Body of pancreas (tissue), 4 donors: ENCODE data around the gene CDC5L. TPM values are rescaled to one million over a fixed set of nuclear protein-coding genes. Genes with fewer than 3 reads are reported as not detected.

Experiments
- ATAC-seq: fragments of 150-250 bp; one replicate; pipeline ENCODE4 v1.9.1; 2016
- DNase-seq, 4 donors: peaks; one replicate each; pipeline ENCODE4 v3.0.0-alpha.2; 2019
- H3K27ac ChIP-seq, 4 donors: fragments of 200-600 bp; sonication (generic); 1 replicate in 3 of 4; 2 replicates in 1 of 4; pipeline versions ENCODE4 v1.5.1 to v1.6.1; 2016 to 2019; ENCODE audit warnings: mild to moderate bottlenecking in 1 of 4, mixed read lengths in 1 of 4, moderate library complexity in 1 of 4
- H3K27me3 ChIP-seq, 2 donors: fragments of 200-600 bp; sonication (generic); one replicate each; pipeline ENCODE4 v1.6.0; 2016; ENCODE audit warnings: mild to moderate bottlenecking in 1 of 2
- H3K36me3 ChIP-seq, 2 donors: fragments of 200-600 bp; sonication (generic); replicated peaks in 1 of 2; 2 replicates each; pipeline ENCODE4 v1.5.1; 2016; ENCODE audit warnings: low read depth in 2 of 2; ENCODE audit not compliant: insufficient read depth in 1 of 2
- H3K4me1 ChIP-seq: fragments of 200-600 bp; sonication (generic); one replicate; pipeline ENCODE4 v1.6.0; 2016
- H3K4me3 ChIP-seq, 2 donors: fragments of 200-600 bp; sonication (generic); 1 replicate in 1 of 2; 2 replicates in 1 of 2; pipeline ENCODE4 v1.5.1; 2016 to 2019
- H3K9me3 ChIP-seq, 3 donors: fragments of 200-600 bp; sonication (generic); 1 replicate in 2 of 3; 2 replicates in 1 of 3; pipeline ENCODE4 v1.5.1; 2016
- CTCF ChIP-seq, 7 experiments: fragments of 450-650 bp in 4 of 7; fragments of 200-600 bp in 3 of 7; sonication (generic) in 3 of 7; IDR thresholded peaks; one replicate each; pipeline ENCODE4 v1.5.1; 2016 to 2019; ENCODE audit warnings: antibody characterized with exemption in 7 of 7
- POLR2A ChIP-seq, 3 donors: fragments of 450-650 bp; IDR thresholded peaks; one replicate each; pipeline ENCODE4 v1.6.1; 2016; ENCODE audit warnings: antibody characterized with exemption in 3 of 3, mild to moderate bottlenecking in 2 of 3
- WGBS, 2 donors: methylation state at CpG; one replicate each; pipeline ENCODE4 v1.1.5; 2017; 5-methylcytosine and 5-hydroxymethylcytosine counted together
- intact Hi-C: fragments of 100-400 bp; cut with DNase I; formaldehyde crosslinking; loops from one replicate; pipeline ENCODE4 v1.15.1; 2023
- total RNA-seq, 2 donors: library from RNA; depleted of rRNA; stranded (reverse); fragments of >200 nt; gene quantifications; one replicate each; pipeline ENCODE4 v1.1.0, GENCODE V29; 2016

The CDC5L gene
- total RNA-seq, 2 donors from 2014 or later, result 10.2 to 11.2 TPM

DNA sequence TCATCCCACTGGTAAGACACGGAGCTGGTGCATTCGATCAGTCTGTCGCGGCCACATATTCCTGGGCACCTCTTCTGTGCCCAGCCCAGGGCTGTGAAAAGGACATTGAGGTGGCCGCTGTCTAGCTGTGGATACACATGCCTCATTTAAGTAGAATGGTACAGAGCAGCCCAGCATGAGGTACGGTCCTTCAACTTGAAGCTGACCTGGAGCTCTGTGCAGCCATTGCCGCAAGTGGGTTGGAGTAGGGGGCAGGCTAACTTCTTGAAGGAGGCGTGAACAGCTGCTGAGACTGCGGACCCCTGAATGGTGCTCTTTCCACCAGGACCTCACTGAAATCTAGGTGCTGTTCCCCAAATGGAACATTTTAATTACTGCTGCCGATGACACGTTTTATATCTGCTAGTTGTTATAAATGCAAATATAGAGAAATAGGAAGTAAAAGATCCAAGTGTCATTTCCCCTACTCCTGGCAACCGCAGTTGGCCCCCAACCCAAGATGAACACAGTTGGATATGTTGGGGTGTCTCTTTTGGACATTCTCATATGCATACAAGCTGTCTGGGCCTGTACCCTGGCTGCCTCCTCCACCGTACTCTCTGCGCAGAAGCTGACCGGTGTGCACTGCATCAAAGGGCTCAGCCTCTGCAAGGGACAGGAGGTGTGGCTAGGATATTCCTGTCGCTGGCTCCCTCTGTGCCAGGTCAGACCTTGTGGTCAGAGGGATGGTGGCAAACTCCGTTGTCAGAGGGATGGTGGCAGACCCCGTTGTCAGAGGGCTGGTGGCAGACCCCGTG is 86.1 kb downstream of the CDC5L start:
- TF ChIP-seq CTCF (IDR thresholded peaks at IDR 0.05) (no peak), POLR2A (IDR thresholded peaks at IDR 0.05) (no peak)
- Histone ChIP-seq H3K27ac (no peak overlapping the region), H3K4me1 (peaks cover 17% of the 10 kb centered on the region), H3K4me3 (no peak overlapping the region), H3K9me3 (no peaks in the 10 kb centered on the region), H3K36me3 (no peaks in the 10 kb centered on the region), H3K27me3 (no peaks in the 10 kb centered on the region)
- ATAC-seq (no peak), DNase-seq (no peak)
- intact Hi-C loops, result loop anchor here (5.0 to 10.0 kb wide), 2 partner anchors 179 to 1241 kb away; no protein-coding TSS in a partner anchor
- 77 to 79% methylated on average over 13 to 19 of the region's 19 CpGs for WGBS, 2 donors

- no peak overlapping the region for H3K27ac ChIP-seq
- peaks cover 17% of the 10 kb centered on the region for H3K4me1 ChIP-seq
- 76 to 79% methylated on average over 7 to 9 of the region's 9 CpGs for WGBS, 2 donors
- intact Hi-C loops, result loop anchor here (5.0 to 10.0 kb wide), 2 partner anchors 178 to 1241 kb away; no protein-coding TSS in a partner anchor
- no peaks in the 10 kb centered on the region for H3K27me3 ChIP-seq
- ATAC-seq (no peak), DNase-seq (no peak)
- H3K9me3 ChIP-seq, result no peaks in the 10 kb centered on the region
- H3K36me3 ChIP-seq, result no peaks in the 10 kb centered on the region
- TF ChIP-seq POLR2A (IDR thresholded peaks at IDR 0.05), result no peak
- TF ChIP-seq CTCF (IDR thresholded peaks at IDR 0.05), result no peak
- H3K4me3 ChIP-seq, result no peak overlapping the region
Measured at GRCh38 chr6:44474190-44474631, 86.7 kb downstream of the CDC5L start.

- Histone ChIP-seq H3K36me3 (no peaks in the 10 kb centered on the region), H3K4me1 (peaks cover 17% of the 10 kb centered on the region), H3K4me3 (no peak overlapping the region), H3K9me3 (no peaks in the 10 kb centered on the region), H3K27me3 (no peaks in the 10 kb centered on the region), H3K27ac (no peak overlapping the region)
- TF ChIP-seq CTCF (IDR thresholded peaks at IDR 0.05) (no peak), POLR2A (IDR thresholded peaks at IDR 0.05) (no peak)
- no peak for ATAC-seq
- WGBS, 2 donors, result 22 to 26% methylated on average over 1 of the region's 1 CpG
- DNase-seq, result no peak
- intact Hi-C loops, result loop anchor here (5.0 to 10.0 kb wide), 2 partner anchors 178 to 1240 kb away; no protein-coding TSS in a partner anchor
Measured at GRCh38 chr6:44474643-44475042, 87.1 kb downstream of the CDC5L start.

GRCh38 chr6:44475417-44475778 is 87.9 kb downstream of the CDC5L start:
- Histone ChIP-seq H3K9me3 (no peaks in the 10 kb centered on the region), H3K4me3 (no peak overlapping the region), H3K27ac (no peak overlapping the region), H3K4me1 (peaks cover 9% of the 10 kb centered on the region), H3K27me3 (no peaks in the 10 kb centered on the region), H3K36me3 (no peaks in the 10 kb centered on the region)
- TF ChIP-seq POLR2A (IDR thresholded peaks at IDR 0.05), result no peak
- TF ChIP-seq CTCF (IDR thresholded peaks at IDR 0.05), result no peak
- 10 to 45% methylated on average over 2 to 6 of the region's 6 CpGs for WGBS, 2 donors
- ATAC-seq (no peak), DNase-seq (no peak)
- intact Hi-C loops, result loop anchor here (10.0 kb wide), 1 partner anchor 1239 kb away; no protein-coding TSS in a partner anchor
